Measurements from ENCODE around the gene TUBB1. TPM values are rescaled to one million over a fixed set of nuclear protein-coding genes. Genes with fewer than 3 reads are reported as not detected.
"Not testable (repeated sequence)": the region's sequence is repeated elsewhere in the genome, so short reads cannot be mapped to it uniquely, and the experiment has no call there.

Gene TUBB1
- total RNA-seq, 1 donor from 2014 or later = not detected

DNA sequence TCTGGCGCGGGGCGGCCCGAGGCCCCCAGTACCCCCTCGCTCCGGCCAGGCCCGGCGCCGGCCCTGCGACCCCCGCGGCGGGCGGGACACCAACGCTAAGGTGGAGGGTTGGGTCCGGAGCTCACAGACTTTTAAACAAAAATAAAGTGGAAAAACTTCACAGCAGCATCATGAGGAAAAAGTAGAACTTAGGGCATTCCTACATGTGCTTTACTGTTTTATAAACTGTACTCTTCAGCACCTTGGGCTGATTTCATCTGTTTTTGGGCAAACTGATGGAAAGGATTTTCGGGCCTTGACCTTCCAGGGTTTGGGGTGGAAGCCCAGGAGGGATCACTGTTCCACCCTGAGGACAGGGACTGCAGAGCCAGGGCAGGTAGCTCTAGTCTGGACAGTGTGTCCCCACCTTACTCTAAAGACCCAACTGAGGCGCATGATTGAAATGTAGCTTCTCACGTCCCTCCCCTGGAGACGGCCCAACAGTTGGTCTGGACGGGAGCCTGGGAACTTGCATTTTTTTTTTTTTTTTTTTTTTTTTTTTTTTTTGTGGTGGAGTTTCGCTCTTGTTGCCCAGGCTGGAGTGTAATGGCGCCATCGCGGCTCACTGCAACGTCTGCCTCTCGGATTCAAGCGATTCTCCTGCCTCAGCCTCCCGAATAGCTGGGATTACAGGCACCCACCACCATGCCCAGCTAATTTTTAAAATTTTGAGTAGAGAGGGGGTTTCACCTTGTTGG lies 37.4 kb upstream of the TUBB1 start:
- H3K79me2 ChIP-seq (ENCODE audit: insufficient read depth, low read length) = peaks cover 50% of the 10 kb centered on the region
- H2AFZ ChIP-seq (ENCODE audit: low read depth, low read length) = peak overlapping the region; percentile 40
- H4K20me1 ChIP-seq (ENCODE audit: insufficient read depth, low read length) = peaks cover 42% of the 10 kb centered on the region
- no peak for TF ChIP-seq EZH2 (IDR thresholded peaks at IDR 0.05; ENCODE audit: insufficient read depth, low read length)
- TF ChIP-seq, protein P1, sequence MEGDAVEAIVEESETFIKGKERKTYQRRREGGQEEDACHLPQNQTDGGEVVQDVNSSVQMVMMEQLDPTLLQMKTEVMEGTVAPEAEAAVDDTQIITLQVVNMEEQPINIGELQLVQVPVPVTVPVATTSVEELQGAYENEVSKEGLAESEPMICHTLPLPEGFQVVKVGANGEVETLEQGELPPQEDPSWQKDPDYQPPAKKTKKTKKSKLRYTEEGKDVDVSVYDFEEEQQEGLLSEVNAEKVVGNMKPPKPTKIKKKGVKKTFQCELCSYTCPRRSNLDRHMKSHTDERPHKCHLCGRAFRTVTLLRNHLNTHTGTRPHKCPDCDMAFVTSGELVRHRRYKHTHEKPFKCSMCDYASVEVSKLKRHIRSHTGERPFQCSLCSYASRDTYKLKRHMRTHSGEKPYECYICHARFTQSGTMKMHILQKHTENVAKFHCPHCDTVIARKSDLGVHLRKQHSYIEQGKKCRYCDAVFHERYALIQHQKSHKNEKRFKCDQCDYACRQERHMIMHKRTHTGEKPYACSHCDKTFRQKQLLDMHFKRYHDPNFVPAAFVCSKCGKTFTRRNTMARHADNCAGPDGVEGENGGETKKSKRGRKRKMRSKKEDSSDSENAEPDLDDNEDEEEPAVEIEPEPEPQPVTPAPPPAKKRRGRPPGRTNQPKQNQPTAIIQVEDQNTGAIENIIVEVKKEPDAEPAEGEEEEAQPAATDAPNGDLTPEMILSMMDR (IDR thresholded peaks at IDR 0.05; ENCODE audit: insufficient read depth, low read depth, low read length) = no peak
- H3K27me3 Mint-ChIP-seq (ENCODE audit: low read depth, unreplicated experiment) = no peaks in the 10 kb centered on the region
- H3K4me3 Mint-ChIP-seq (ENCODE audit: unreplicated experiment) = peak overlapping the region; percentile 94
- H3K4me2 ChIP-seq (ENCODE audit: low read length) = peak overlapping the region; percentile 94
- peak overlapping the region; percentile 87 for H3K27ac ChIP-seq (ENCODE audit: low read depth, low read length)
- H3K27me3 ChIP-seq (ENCODE audit: insufficient read depth, low read length) = no peaks in the 10 kb centered on the region
- peaks cover under 1% of the 10 kb centered on the region for H3K36me3 ChIP-seq (ENCODE audit: insufficient read depth, low read length)
- FAIRE-seq = no peak
- peaks cover 11% of the 10 kb centered on the region for H3K9me3 Mint-ChIP-seq (ENCODE audit: unreplicated experiment)
- H3K27ac Mint-ChIP-seq (ENCODE audit: unreplicated experiment) = peak overlapping the region; percentile 91
- H3K36me3 Mint-ChIP-seq (ENCODE audit: low read depth, unreplicated experiment) = peaks cover 2% of the 10 kb centered on the region
- H3K9ac ChIP-seq (ENCODE audit: low read length) = peak overlapping the region; percentile 82
- peaks cover 14% of the 10 kb centered on the region for H3K4me1 Mint-ChIP-seq (ENCODE audit: low read depth, unreplicated experiment)
- H3K4me1 ChIP-seq (ENCODE audit: insufficient read depth, low read length) = peaks cover 4% of the 10 kb centered on the region
- DNase-seq (ENCODE audit: low read depth) = peak; percentile 11
- H3K4me3 ChIP-seq (ENCODE audit: insufficient read depth, low read depth, low read length) = peak overlapping the region; percentile 90
- no peaks in the 10 kb centered on the region for H3K9me3 ChIP-seq (ENCODE audit: insufficient read depth, low read depth, low read length)

DNA sequence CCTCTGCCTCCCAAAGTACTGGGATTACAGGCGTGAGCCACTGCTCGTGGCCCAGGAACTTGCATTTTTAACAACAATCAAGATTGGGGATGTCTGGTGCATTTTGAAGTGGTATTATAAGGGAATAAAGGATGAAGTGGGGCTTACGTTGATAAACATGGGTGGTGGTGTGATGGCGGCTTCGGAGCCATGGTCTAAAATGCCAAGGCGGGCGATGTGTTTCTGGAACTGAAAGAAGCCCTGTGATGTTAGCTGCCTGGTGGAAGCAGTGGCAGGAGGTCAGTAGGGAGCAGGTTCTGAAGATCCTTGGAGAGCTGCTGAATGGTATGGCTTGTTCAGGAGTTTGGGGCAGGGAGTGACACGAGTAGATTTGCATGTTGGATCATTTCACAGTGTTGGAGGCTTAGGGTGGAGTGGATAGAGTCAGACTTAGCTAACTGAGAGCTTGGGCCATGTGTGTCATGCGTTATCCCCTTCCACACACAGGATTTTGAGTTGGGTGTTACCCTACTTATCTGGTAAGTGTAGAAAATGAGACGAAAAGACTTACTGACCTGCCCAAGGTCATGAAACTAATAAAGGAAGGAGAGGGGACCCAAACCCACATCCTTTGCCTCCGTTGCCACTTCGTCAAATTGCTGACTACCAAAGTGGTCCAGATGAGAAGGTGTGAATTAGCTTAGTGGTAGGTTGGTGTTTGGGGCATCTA lies 36.7 kb upstream of the TUBB1 start:
- Histone ChIP-seq H3K4me3 (ENCODE audit: insufficient read depth, low read depth, low read length) (peak overlapping the region; percentile 90), H3K4me2 (ENCODE audit: low read length) (peak overlapping the region; percentile 94), H2AFZ (ENCODE audit: low read depth, low read length) (no peak overlapping the region), H3K4me1 (ENCODE audit: insufficient read depth, low read length) (peaks cover 4% of the 10 kb centered on the region), H3K79me2 (ENCODE audit: insufficient read depth, low read length) (peaks cover 50% of the 10 kb centered on the region), H3K27me3 (ENCODE audit: insufficient read depth, low read length) (no peaks in the 10 kb centered on the region), H3K9me3 (ENCODE audit: insufficient read depth, low read depth, low read length) (no peaks in the 10 kb centered on the region), H3K36me3 (ENCODE audit: insufficient read depth, low read length) (peaks cover 8% of the 10 kb centered on the region), H3K27ac (ENCODE audit: low read depth, low read length) (no peak overlapping the region), H4K20me1 (ENCODE audit: insufficient read depth, low read length) (peaks cover 49% of the 10 kb centered on the region), H3K9ac (ENCODE audit: low read length) (peak overlapping the region; percentile 82)
- peak overlapping the region; percentile 94 for H3K4me3 Mint-ChIP-seq (ENCODE audit: unreplicated experiment)
- peaks cover 2% of the 10 kb centered on the region for H3K36me3 Mint-ChIP-seq (ENCODE audit: low read depth, unreplicated experiment)
- H3K9me3 Mint-ChIP-seq (ENCODE audit: unreplicated experiment) = peaks cover 11% of the 10 kb centered on the region
- H3K27ac Mint-ChIP-seq (ENCODE audit: unreplicated experiment) = no peak overlapping the region
- H3K27me3 Mint-ChIP-seq (ENCODE audit: low read depth, unreplicated experiment) = no peaks in the 10 kb centered on the region
- DNase-seq (ENCODE audit: low read depth) = no peak
- no peak for TF ChIP-seq EZH2 (IDR thresholded peaks at IDR 0.05; ENCODE audit: insufficient read depth, low read length)
- TF ChIP-seq, protein P1 (IDR thresholded peaks at IDR 0.05; ENCODE audit: insufficient read depth, low read depth, low read length) = no peak
- FAIRE-seq = no peak
- peaks cover 14% of the 10 kb centered on the region for H3K4me1 Mint-ChIP-seq (ENCODE audit: low read depth, unreplicated experiment)

DNA sequence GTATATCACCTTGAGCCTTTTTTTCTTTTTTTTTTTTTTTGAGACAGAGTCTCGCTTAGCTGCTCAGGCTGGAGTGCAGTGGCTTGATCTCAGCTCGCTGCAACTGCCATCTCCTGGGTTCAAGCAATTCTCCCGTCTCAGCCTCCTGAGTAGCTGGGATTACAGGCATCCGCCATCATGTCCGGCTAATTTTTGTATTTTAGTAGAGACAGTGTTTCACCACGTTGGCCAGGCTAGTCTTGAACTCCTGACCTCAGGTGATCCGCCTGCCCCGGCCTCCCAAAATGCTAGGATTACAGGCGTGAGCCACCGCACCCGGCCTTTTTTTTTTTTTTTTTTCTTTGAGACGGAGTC lies 36.1 kb upstream of the TUBB1 start:
- not testable (repeated sequence) for H2AFZ ChIP-seq (ENCODE audit: low read depth, low read length); H3K4me3 ChIP-seq (ENCODE audit: insufficient read depth, low read depth, low read length); FAIRE-seq; DNase-seq (ENCODE audit: low read depth); H3K9ac ChIP-seq (ENCODE audit: low read length); H3K27ac ChIP-seq (ENCODE audit: low read depth, low read length); H3K4me1 ChIP-seq (ENCODE audit: insufficient read depth, low read length); H3K36me3 Mint-ChIP-seq (ENCODE audit: low read depth, unreplicated experiment); H3K27me3 ChIP-seq (ENCODE audit: insufficient read depth, low read length); H3K27ac Mint-ChIP-seq (ENCODE audit: unreplicated experiment); H3K9me3 Mint-ChIP-seq (ENCODE audit: unreplicated experiment); H3K9me3 ChIP-seq (ENCODE audit: insufficient read depth, low read depth, low read length); H3K27me3 Mint-ChIP-seq (ENCODE audit: low read depth, unreplicated experiment)
- peak overlapping the region; percentile 94 for H3K4me2 ChIP-seq (ENCODE audit: low read length)
- peaks cover 54% of the 10 kb centered on the region for H3K79me2 ChIP-seq (ENCODE audit: insufficient read depth, low read length)
- H3K36me3 ChIP-seq (ENCODE audit: insufficient read depth, low read length) = peaks cover 14% of the 10 kb centered on the region
- peaks cover 54% of the 10 kb centered on the region for H4K20me1 ChIP-seq (ENCODE audit: insufficient read depth, low read length)
- Mint-ChIP-seq H3K4me1 (ENCODE audit: low read depth, unreplicated experiment) (peaks cover 14% of the 10 kb centered on the region), H3K4me3 (ENCODE audit: unreplicated experiment) (peak overlapping the region; percentile 94)

Measured in astrocyte (in vitro differentiated cells and primary cell).